H1 (cell line): ENCODE results near the gene TCEANC. TPM values are rescaled to one million over a fixed set of nuclear protein-coding genes. Genes with fewer than 3 reads are reported as not detected.

Experiments
- FOSL1 ChIP-seq: IDR thresholded peaks from 2 replicates; pipeline ENCODE4 v1.6.1; 2011; ENCODE audit warnings: mild to moderate bottlenecking, low read depth, low read length, moderate library complexity; ENCODE audit not compliant: insufficient read depth
- JUND ChIP-seq: IDR thresholded peaks from 2 replicates; pipeline ENCODE4 v1.6.1; 2011; ENCODE audit warnings: mild to moderate bottlenecking, improper control_type of control experiment, low read length
- NANOG ChIP-seq: IDR thresholded peaks from 2 replicates; pipeline ENCODE4 v1.6.1; 2011; ENCODE audit warnings: low read length, low read depth, mild to moderate bottlenecking, inconsistent platforms; ENCODE audit not compliant: insufficient read depth, poor library complexity, severe bottlenecking
- NRF1 ChIP-seq: IDR thresholded peaks from 2 replicates; pipeline ENCODE4 v1.6.1; 2011; ENCODE audit warnings: mild to moderate bottlenecking, low read depth, low read length, improper control_type of control experiment
- RFX5 ChIP-seq: IDR thresholded peaks from 2 replicates; pipeline ENCODE4 v1.6.1; 2011; ENCODE audit warnings: low read depth, low read length, improper control_type of control experiment, borderline replicate concordance
- RNF2 ChIP-seq: fragments of 200-900, 300-1000 bp; sonication (generic); IDR thresholded peaks from 2 replicates; pipeline ENCODE4 v1.7.1; 2016; ENCODE audit warnings: borderline replicate concordance, low read depth, mild to moderate bottlenecking, antibody characterized with exemption, low read length; ENCODE audit not compliant: poor library complexity, severe bottlenecking; ENCODE audit errors: missing control alignments
- YY1 ChIP-seq: IDR thresholded peaks from 2 replicates; pipeline ENCODE4 v1.6.1; 2011; ENCODE audit warnings: low read depth, mild to moderate bottlenecking, low read length
- polyA plus RNA-seq, 7 experiments: library from polyadenylated mRNA; depleted of rRNA in 3 of 7; stranded (reverse) in 5 of 7; unstranded in 2 of 7; fragments of >200 nt in 5 of 7; fragments of 200-250 nt in 2 of 7; gene quantifications; 1 replicate in 5 of 7; 2 replicates in 1 of 7; 4 replicates in 1 of 7; pipeline versions ENCODE4 v1.2.1 to v1.2.3, GENCODE V29; 2011 to 2013; ENCODE audit warnings: missing spikeins in 2 of 7, mixed read lengths in 2 of 7
- total RNA-seq: library from RNA; stranded (reverse); fragmentation: NEBNext Ultra II Directional; extraction: Animal tissue kit (Norgen Biotek cat#: 25700); gene quantifications from 2 replicates; pipeline ENCODE4 v1.2.1, GENCODE V29; 2021
- TF ChIP-seq, protein P1 (sequence below): fragments of 300-600 bp; sonication (generic); IDR thresholded peaks from 2 replicates; pipeline ENCODE4 v1.7.1; 2012; ENCODE audit warnings: low read length, moderate library complexity, mild to moderate bottlenecking, inconsistent platforms; ENCODE audit not compliant: insufficient replicate concordance
- TF ChIP-seq, protein P2 (sequence below): IDR thresholded peaks from 2 replicates; pipeline ENCODE4 v1.6.1; 2012; ENCODE audit warnings: inconsistent platforms
- TF ChIP-seq, protein P3 (sequence below): IDR thresholded peaks from 2 replicates; pipeline ENCODE4 v1.6.1; 2011; ENCODE audit warnings: low read length, improper control_type of control experiment

The TCEANC gene
- total and polyA plus RNA-seq, 2 of the 8 experiments (the other 6 are each of a cell fraction or from before 2014, with no cell fraction given): 0.88 to 2.0 TPM

DNA sequence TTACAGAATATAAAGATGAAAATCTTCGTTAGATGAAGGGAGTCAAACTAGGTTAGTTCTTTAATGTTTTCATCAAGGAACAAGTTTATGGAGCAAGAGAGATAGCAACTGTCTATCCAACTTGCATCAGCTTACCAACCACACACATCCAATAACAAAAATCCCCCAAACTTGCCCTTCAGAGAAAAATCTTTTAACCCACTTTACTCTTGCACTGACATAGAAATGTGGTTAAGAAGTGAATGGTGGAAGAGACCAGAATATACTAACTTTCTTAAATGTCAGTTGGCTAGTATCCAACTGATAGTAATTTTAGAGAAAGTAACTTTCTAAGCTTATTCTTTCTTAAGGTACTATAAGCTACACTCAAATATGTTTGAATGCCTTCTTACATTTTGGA lies 34.3 kb downstream of the TCEANC start (continued):
- TF ChIP-seq, protein P1, sequence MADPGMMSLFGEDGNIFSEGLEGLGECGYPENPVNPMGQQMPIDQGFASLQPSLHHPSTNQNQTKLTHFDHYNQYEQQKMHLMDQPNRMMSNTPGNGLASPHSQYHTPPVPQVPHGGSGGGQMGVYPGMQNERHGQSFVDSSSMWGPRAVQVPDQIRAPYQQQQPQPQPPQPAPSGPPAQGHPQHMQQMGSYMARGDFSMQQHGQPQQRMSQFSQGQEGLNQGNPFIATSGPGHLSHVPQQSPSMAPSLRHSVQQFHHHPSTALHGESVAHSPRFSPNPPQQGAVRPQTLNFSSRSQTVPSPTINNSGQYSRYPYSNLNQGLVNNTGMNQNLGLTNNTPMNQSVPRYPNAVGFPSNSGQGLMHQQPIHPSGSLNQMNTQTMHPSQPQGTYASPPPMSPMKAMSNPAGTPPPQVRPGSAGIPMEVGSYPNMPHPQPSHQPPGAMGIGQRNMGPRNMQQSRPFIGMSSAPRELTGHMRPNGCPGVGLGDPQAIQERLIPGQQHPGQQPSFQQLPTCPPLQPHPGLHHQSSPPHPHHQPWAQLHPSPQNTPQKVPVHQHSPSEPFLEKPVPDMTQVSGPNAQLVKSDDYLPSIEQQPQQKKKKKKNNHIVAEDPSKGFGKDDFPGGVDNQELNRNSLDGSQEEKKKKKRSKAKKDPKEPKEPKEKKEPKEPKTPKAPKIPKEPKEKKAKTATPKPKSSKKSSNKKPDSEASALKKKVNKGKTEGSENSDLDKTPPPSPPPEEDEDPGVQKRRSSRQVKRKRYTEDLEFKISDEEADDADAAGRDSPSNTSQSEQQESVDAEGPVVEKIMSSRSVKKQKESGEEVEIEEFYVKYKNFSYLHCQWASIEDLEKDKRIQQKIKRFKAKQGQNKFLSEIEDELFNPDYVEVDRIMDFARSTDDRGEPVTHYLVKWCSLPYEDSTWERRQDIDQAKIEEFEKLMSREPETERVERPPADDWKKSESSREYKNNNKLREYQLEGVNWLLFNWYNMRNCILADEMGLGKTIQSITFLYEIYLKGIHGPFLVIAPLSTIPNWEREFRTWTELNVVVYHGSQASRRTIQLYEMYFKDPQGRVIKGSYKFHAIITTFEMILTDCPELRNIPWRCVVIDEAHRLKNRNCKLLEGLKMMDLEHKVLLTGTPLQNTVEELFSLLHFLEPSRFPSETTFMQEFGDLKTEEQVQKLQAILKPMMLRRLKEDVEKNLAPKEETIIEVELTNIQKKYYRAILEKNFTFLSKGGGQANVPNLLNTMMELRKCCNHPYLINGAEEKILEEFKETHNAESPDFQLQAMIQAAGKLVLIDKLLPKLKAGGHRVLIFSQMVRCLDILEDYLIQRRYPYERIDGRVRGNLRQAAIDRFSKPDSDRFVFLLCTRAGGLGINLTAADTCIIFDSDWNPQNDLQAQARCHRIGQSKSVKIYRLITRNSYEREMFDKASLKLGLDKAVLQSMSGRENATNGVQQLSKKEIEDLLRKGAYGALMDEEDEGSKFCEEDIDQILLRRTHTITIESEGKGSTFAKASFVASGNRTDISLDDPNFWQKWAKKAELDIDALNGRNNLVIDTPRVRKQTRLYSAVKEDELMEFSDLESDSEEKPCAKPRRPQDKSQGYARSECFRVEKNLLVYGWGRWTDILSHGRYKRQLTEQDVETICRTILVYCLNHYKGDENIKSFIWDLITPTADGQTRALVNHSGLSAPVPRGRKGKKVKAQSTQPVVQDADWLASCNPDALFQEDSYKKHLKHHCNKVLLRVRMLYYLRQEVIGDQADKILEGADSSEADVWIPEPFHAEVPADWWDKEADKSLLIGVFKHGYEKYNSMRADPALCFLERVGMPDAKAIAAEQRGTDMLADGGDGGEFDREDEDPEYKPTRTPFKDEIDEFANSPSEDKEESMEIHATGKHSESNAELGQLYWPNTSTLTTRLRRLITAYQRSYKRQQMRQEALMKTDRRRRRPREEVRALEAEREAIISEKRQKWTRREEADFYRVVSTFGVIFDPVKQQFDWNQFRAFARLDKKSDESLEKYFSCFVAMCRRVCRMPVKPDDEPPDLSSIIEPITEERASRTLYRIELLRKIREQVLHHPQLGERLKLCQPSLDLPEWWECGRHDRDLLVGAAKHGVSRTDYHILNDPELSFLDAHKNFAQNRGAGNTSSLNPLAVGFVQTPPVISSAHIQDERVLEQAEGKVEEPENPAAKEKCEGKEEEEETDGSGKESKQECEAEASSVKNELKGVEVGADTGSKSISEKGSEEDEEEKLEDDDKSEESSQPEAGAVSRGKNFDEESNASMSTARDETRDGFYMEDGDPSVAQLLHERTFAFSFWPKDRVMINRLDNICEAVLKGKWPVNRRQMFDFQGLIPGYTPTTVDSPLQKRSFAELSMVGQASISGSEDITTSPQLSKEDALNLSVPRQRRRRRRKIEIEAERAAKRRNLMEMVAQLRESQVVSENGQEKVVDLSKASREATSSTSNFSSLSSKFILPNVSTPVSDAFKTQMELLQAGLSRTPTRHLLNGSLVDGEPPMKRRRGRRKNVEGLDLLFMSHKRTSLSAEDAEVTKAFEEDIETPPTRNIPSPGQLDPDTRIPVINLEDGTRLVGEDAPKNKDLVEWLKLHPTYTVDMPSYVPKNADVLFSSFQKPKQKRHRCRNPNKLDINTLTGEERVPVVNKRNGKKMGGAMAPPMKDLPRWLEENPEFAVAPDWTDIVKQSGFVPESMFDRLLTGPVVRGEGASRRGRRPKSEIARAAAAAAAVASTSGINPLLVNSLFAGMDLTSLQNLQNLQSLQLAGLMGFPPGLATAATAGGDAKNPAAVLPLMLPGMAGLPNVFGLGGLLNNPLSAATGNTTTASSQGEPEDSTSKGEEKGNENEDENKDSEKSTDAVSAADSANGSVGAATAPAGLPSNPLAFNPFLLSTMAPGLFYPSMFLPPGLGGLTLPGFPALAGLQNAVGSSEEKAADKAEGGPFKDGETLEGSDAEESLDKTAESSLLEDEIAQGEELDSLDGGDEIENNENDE: no peak
- TF ChIP-seq, protein P2, sequence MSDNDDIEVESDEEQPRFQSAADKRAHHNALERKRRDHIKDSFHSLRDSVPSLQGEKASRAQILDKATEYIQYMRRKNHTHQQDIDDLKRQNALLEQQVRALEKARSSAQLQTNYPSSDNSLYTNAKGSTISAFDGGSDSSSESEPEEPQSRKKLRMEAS: no peak
- TF ChIP-seq RNF2 (no peak), RFX5 (no peak), YY1 (no peak), NRF1 (no peak), JUND (no peak), NANOG (no peak), FOSL1 (no peak)
- TF ChIP-seq, protein P3, sequence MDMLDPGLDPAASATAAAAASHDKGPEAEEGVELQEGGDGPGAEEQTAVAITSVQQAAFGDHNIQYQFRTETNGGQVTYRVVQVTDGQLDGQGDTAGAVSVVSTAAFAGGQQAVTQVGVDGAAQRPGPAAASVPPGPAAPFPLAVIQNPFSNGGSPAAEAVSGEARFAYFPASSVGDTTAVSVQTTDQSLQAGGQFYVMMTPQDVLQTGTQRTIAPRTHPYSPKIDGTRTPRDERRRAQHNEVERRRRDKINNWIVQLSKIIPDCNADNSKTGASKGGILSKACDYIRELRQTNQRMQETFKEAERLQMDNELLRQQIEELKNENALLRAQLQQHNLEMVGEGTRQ: no peak
